Neural cell (in vitro differentiated cells): Measurements from ENCODE around the gene RPP14. TPM values are rescaled to one million over a fixed set of nuclear protein-coding genes. Genes with fewer than 3 reads are reported as not detected.

Experiments
- H2AFZ ChIP-seq: fragments of 200-600, 300-800 bp; sonication (generic), shearing (Covaris generic); 2 replicates; pipeline ENCODE4 v1.6.0; 2014; ENCODE audit warnings: low read depth, mild to moderate bottlenecking, antibody characterized with exemption, low read length, moderate library complexity
- H3F3A ChIP-seq: fragments of 200-600 bp; shearing (Covaris generic); 2 replicates; pipeline ENCODE4 v1.6.1; 2016; ENCODE audit warnings: mild to moderate bottlenecking, moderate library complexity, mixed read lengths, antibody characterized with exemption, low read length; ENCODE audit not compliant: insufficient read depth, poor library complexity, severe bottlenecking
- H3K27ac ChIP-seq: fragments of 200-600, 300-800 bp; sonication (generic), shearing (Covaris generic); 2 replicates; pipeline ENCODE4 v1.5.1; 2014; ENCODE audit warnings: mild to moderate bottlenecking, low read length, moderate library complexity
- H3K27me3 ChIP-seq: fragments of 300-800, 200-600 bp; sonication (generic), shearing (Covaris generic); 2 replicates; pipeline ENCODE4 v1.6.0; 2014; ENCODE audit warnings: mild to moderate bottlenecking, low read depth, low read length, moderate library complexity; ENCODE audit not compliant: insufficient read depth
- H3K36me3 ChIP-seq: fragments of 300-800, 200-600 bp; sonication (generic), shearing (Covaris generic); 2 replicates; pipeline ENCODE4 v1.5.1; 2014; ENCODE audit warnings: mild to moderate bottlenecking, antibody characterized with exemption, low read length, moderate library complexity; ENCODE audit not compliant: insufficient read depth
- H3K4me2 ChIP-seq: fragments of 300-800, 200-600 bp; sonication (generic), shearing (Covaris generic); 2 replicates; pipeline ENCODE4 v1.6.0; 2014; ENCODE audit warnings: mild to moderate bottlenecking, low read length
- H3K4me3 ChIP-seq: fragments of 300-800, 200-600 bp; sonication (generic), shearing (Covaris generic); 2 replicates; pipeline ENCODE4 v1.5.1; 2014; ENCODE audit warnings: mild to moderate bottlenecking, low read length, moderate library complexity
- H3K79me2 ChIP-seq: fragments of 200-600 bp; shearing (Covaris generic); replicated peaks from 2 replicates; pipeline ENCODE4 v1.6.0; 2014; ENCODE audit warnings: mild to moderate bottlenecking, low read length, moderate library complexity; ENCODE audit not compliant: insufficient read depth
- H3K9ac ChIP-seq: fragments of 300-800, 200-600 bp; sonication (generic), shearing (Covaris generic); 2 replicates; pipeline ENCODE4 v1.6.1; 2016; ENCODE audit warnings: mild to moderate bottlenecking, low read length, mixed read lengths
- H3K9me2 ChIP-seq: fragments of 200-600 bp; shearing (Covaris generic); 2 replicates; pipeline ENCODE4 v1.6.1; 2016; ENCODE audit warnings: mild to moderate bottlenecking, low read length, mixed read lengths; ENCODE audit not compliant: insufficient read depth
- H3K9me3 ChIP-seq: fragments of 200-600, 300-800 bp; sonication (generic), shearing (Covaris generic); 2 replicates; pipeline ENCODE4 v1.6.1; 2016; ENCODE audit warnings: mild to moderate bottlenecking, mixed run types, low read length, moderate library complexity, mixed read lengths
- H4K20me1 ChIP-seq: fragments of 200-600 bp; shearing (Covaris generic); 2 replicates; pipeline ENCODE4 v1.6.1; 2016; ENCODE audit warnings: mild to moderate bottlenecking, mixed run types; ENCODE audit not compliant: insufficient read depth
- CTCF ChIP-seq: fragments of 450-650 bp; IDR thresholded peaks from 2 replicates; pipeline ENCODE4 v1.5.1; 2014; ENCODE audit warnings: antibody characterized with exemption, mild to moderate bottlenecking, moderate library complexity; ENCODE audit not compliant: poor library complexity, severe bottlenecking
- EP300 ChIP-seq: fragments of 450-650 bp; conservative IDR thresholded peaks from 2 replicates; pipeline ENCODE4 v1.6.1; 2014; ENCODE audit warnings: antibody characterized with exemption, mild to moderate bottlenecking, moderate library complexity; ENCODE audit not compliant: poor library complexity, severe bottlenecking
- EZH2 ChIP-seq: fragments of 200-600, 300-800 bp; shearing (Covaris generic), sonication (generic); IDR thresholded peaks from 2 replicates; pipeline ENCODE4 v1.6.1; 2014; ENCODE audit warnings: antibody characterized with exemption, low read length, borderline replicate concordance, mild to moderate bottlenecking; ENCODE audit not compliant: insufficient read depth, poor library complexity, severe bottlenecking
- MXI1 ChIP-seq: fragments of 450-650 bp; conservative IDR thresholded peaks from 2 replicates; pipeline ENCODE4 v1.6.1; 2014; ENCODE audit warnings: antibody characterized with exemption, mild to moderate bottlenecking; ENCODE audit not compliant: poor library complexity, severe bottlenecking
- POLR2AphosphoS5 ChIP-seq: IDR thresholded peaks from 2 replicates; pipeline ENCODE4 v1.6.1; 2012
- RAD21 ChIP-seq: fragments of 450-650 bp; conservative IDR thresholded peaks from 2 replicates; pipeline ENCODE4 v1.6.1; 2014; ENCODE audit warnings: antibody characterized with exemption, mild to moderate bottlenecking, moderate library complexity
- REST ChIP-seq: IDR thresholded peaks from 2 replicates; pipeline ENCODE4 v1.6.1; 2012; ENCODE audit warnings: borderline replicate concordance
- SMC3 ChIP-seq: fragments of 450-650 bp; conservative IDR thresholded peaks from 2 replicates; pipeline ENCODE4 v1.6.1; 2014; ENCODE audit warnings: antibody characterized with exemption, mild to moderate bottlenecking, moderate library complexity; ENCODE audit not compliant: poor library complexity
- TAF1 ChIP-seq: IDR thresholded peaks from 2 replicates; pipeline ENCODE4 v1.6.1; 2012; ENCODE audit warnings: low read depth
- polyA plus RNA-seq: library from polyadenylated mRNA; depleted of rRNA; stranded (reverse); fragments of >200 nt; gene quantifications from 2 replicates; pipeline ENCODE4 v1.2.3, GENCODE V29; 2014

RPP14 gene
- polyA plus RNA-seq, 1 donor from 2014 or later = 13.0 TPM

GRCh38 chr3:58293516-58293915, 12.5 kb upstream of the RPP14 start:
- Histone ChIP-seq H4K20me1 (no peaks in the 10 kb centered on the region), H2AFZ (no peak overlapping the region), H3K4me2 (no peak overlapping the region), H3F3A (no peaks in the 10 kb centered on the region), H3K36me3 (no peaks in the 10 kb centered on the region), H3K4me3 (no peak overlapping the region), H3K27ac (no peak overlapping the region), H3K9me3 (no peaks in the 10 kb centered on the region), H3K9ac (no peak overlapping the region), H3K79me2 (no peaks in the 10 kb centered on the region), H3K9me2 (no peaks in the 10 kb centered on the region), H3K27me3 (no peaks in the 10 kb centered on the region)
- TF ChIP-seq TAF1 (no peak), REST (no peak), RAD21 (no peak), MXI1 (no peak), POLR2AphosphoS5 (no peak), CTCF (no peak)

GRCh38 chr3:58296269-58296668, 9.8 kb upstream of the RPP14 start:
- no peak overlapping the region for H3K27ac ChIP-seq
- no peak overlapping the region for H3K9ac ChIP-seq
- no peaks in the 10 kb centered on the region for H3K36me3 ChIP-seq
- no peak overlapping the region for H3K4me2 ChIP-seq
- no peaks in the 10 kb centered on the region for H3K27me3 ChIP-seq
- H3K9me2 ChIP-seq = no peaks in the 10 kb centered on the region
- TF ChIP-seq EP300 = no peak
- TF ChIP-seq RAD21 = no peak
- H3F3A ChIP-seq = no peaks in the 10 kb centered on the region
- no peaks in the 10 kb centered on the region for H3K9me3 ChIP-seq
- no peak overlapping the region for H3K4me3 ChIP-seq
- no peaks in the 10 kb centered on the region for H3K79me2 ChIP-seq
- no peaks in the 10 kb centered on the region for H4K20me1 ChIP-seq
- no peak overlapping the region for H2AFZ ChIP-seq

- H3K4me3 ChIP-seq = no peak overlapping the region
- TF ChIP-seq RAD21 = no peak
- no peak for TF ChIP-seq SMC3
- TF ChIP-seq MXI1 = no peak
- no peak for TF ChIP-seq REST
- no peak for TF ChIP-seq TAF1
- TF ChIP-seq EP300 = no peak
- TF ChIP-seq EZH2 = no peak
- TF ChIP-seq CTCF = no peak
- TF ChIP-seq POLR2AphosphoS5 = no peak
- H3K36me3 ChIP-seq = no peaks in the 10 kb centered on the region
- no peaks in the 10 kb centered on the region for H3F3A ChIP-seq
- no peak overlapping the region for H3K9ac ChIP-seq
- H3K4me2 ChIP-seq = no peak overlapping the region
- H3K27me3 ChIP-seq = no peaks in the 10 kb centered on the region
- no peaks in the 10 kb centered on the region for H3K79me2 ChIP-seq
- no peak overlapping the region for H3K27ac ChIP-seq
- no peaks in the 10 kb centered on the region for H3K9me3 ChIP-seq
- no peaks in the 10 kb centered on the region for H3K9me2 ChIP-seq
- no peak overlapping the region for H2AFZ ChIP-seq
- no peaks in the 10 kb centered on the region for H4K20me1 ChIP-seq
These were observed 9.2 kb upstream of the RPP14 start for GRCh38 chr3:58296843-58297242.
